GM19043 (cell line): ENCODE data around the gene KCNA2.

ENCODE experiments used
- ATAC-seq: cut with Tn5 transposase; IDR thresholded peaks from one replicate; pipeline ENCODE4 v1.9.1; 2021; ENCODE audit warnings: low read depth; ENCODE audit not compliant: unreplicated experiment

The KCNA2 gene

GRCh38 chr1:110576441-110576840 lies 29.7 kb downstream of the KCNA2 start:
- no peak for ATAC-seq

GRCh38 chr1:110573314-110573713 lies 32.8 kb downstream of the KCNA2 start:
- no peak for ATAC-seq

- no peak for ATAC-seq
Observed at GRCh38 chr1:110572751-110573150, 33.4 kb downstream of the KCNA2 start.

GRCh38 chr1:110570901-110571300 lies 35.3 kb downstream of the KCNA2 start:
- ATAC-seq: no peak

GRCh38 chr1:110570307-110570706 lies 35.9 kb downstream of the KCNA2 start:
- no peak for ATAC-seq

- no peak for ATAC-seq
Observed at GRCh38 chr1:110566836-110567235, 39.3 kb downstream of the KCNA2 start.

GRCh38 chr1:110565565-110565964 lies 40.6 kb downstream of the KCNA2 start:
- ATAC-seq: no peak

- ATAC-seq: no peak
Observed at GRCh38 chr1:110563089-110563488, 43.1 kb downstream of the KCNA2 start.

GRCh38 chr1:110561596-110561995 lies 44.6 kb downstream of the KCNA2 start:
- no peak for ATAC-seq

GRCh38 chr1:110559157-110559556 lies 47.0 kb downstream of the KCNA2 start:
- no peak for ATAC-seq

GRCh38 chr1:110557481-110557880 lies 48.7 kb downstream of the KCNA2 start:
- no peak for ATAC-seq

- no peak for ATAC-seq
Observed at GRCh38 chr1:110556471-110556807, 49.7 kb downstream of the KCNA2 start.

- ATAC-seq: no peak
Observed at GRCh38 chr1:110555807-110556470, 50.2 kb downstream of the KCNA2 start.

- ATAC-seq: no peak
Observed at GRCh38 chr1:110554871-110555801, 51.0 kb downstream of the KCNA2 start.

- ATAC-seq: no peak
Observed at GRCh38 chr1:110551278-110551809, 54.8 kb downstream of the KCNA2 start.

GRCh38 chr1:110549831-110550230 lies 56.3 kb downstream of the KCNA2 start:
- no peak for ATAC-seq

GRCh38 chr1:110548381-110548780 lies 57.8 kb downstream of the KCNA2 start:
- no peak for ATAC-seq

- ATAC-seq: no peak
Observed at GRCh38 chr1:110547017-110547416, 59.1 kb downstream of the KCNA2 start.

GRCh38 chr1:110545492-110545891 lies 60.7 kb downstream of the KCNA2 start:
- no peak for ATAC-seq

GRCh38 chr1:110544753-110545152 lies 61.4 kb downstream of the KCNA2 start:
- ATAC-seq: no peak
